Loucy (cell line): Measurements from ENCODE around the gene ZKSCAN8.

Experiments
- H2AFZ ChIP-seq: fragments of 200-600 bp; sonication (generic); 2 replicates; pipeline ENCODE4 v1.6.0; 2016; ENCODE audit warnings: antibody characterized with exemption, mild to moderate bottlenecking, low read length, moderate library complexity
- H3F3A ChIP-seq: fragments of 200-600 bp; 2 replicates; pipeline ENCODE4 v1.6.0; 2016; ENCODE audit warnings: antibody characterized with exemption, low read depth, mild to moderate bottlenecking
- H3K27me3 ChIP-seq: fragments of 200-600 bp; sonication (generic); 2 replicates; pipeline ENCODE4 v1.6.1; 2014; ENCODE audit warnings: low read length, mild to moderate bottlenecking; ENCODE audit not compliant: insufficient read depth, poor library complexity, severe bottlenecking
- H3K36me3 ChIP-seq: fragments of 200-600 bp; sonication (generic); 2 replicates; pipeline ENCODE4 v1.6.1; 2016; ENCODE audit warnings: low read length; ENCODE audit not compliant: insufficient read depth
- H3K4me1 ChIP-seq: fragments of 200-600 bp; sonication (generic); 2 replicates; pipeline ENCODE4 v1.5.1; 2014; ENCODE audit warnings: low read length, mild to moderate bottlenecking; ENCODE audit not compliant: insufficient read depth, poor library complexity, severe bottlenecking
- H3K4me2 ChIP-seq: fragments of 200-600 bp; sonication (generic); 2 replicates; pipeline ENCODE4 v1.6.0; 2014; ENCODE audit warnings: antibody characterized with exemption, low read length, low read depth, mild to moderate bottlenecking; ENCODE audit not compliant: poor library complexity, severe bottlenecking
- H3K4me3 ChIP-seq: fragments of 200-600 bp; sonication (generic); 2 replicates; pipeline ENCODE4 v1.5.1; 2014; ENCODE audit warnings: low read length, mild to moderate bottlenecking, mixed read lengths; ENCODE audit not compliant: poor library complexity, severe bottlenecking
- H3K79me2 ChIP-seq: fragments of 200-600 bp; sonication (generic); 2 replicates; pipeline ENCODE4 v1.6.1; 2014; ENCODE audit warnings: low read length; ENCODE audit not compliant: insufficient read depth
- H3K9ac ChIP-seq: fragments of 200-600 bp; sonication (generic); 2 replicates; pipeline ENCODE4 v1.6.0; 2014; ENCODE audit warnings: mild to moderate bottlenecking, low read depth, low read length, moderate library complexity; ENCODE audit not compliant: poor library complexity, severe bottlenecking
- H3K9me2 ChIP-seq: fragments of 200-600 bp; sonication (generic); replicated peaks from 2 replicates; pipeline ENCODE4 v1.6.1; 2016; ENCODE audit warnings: low read depth, low read length, mixed read lengths
- H3K9me3 ChIP-seq: fragments of 200-600 bp; sonication (generic); 2 replicates; pipeline ENCODE4 v1.6.1; 2014; ENCODE audit warnings: mild to moderate bottlenecking, antibody characterized with exemption, low read length, low read depth; ENCODE audit not compliant: insufficient read depth
- H4K20me1 ChIP-seq: fragments of 200-600 bp; sonication (generic); 2 replicates; pipeline ENCODE4 v1.6.0; 2014; ENCODE audit warnings: antibody characterized with exemption, low read length, mild to moderate bottlenecking; ENCODE audit not compliant: insufficient read depth, poor library complexity, severe bottlenecking
- CTCF ChIP-seq: fragments of 200-600 bp; sonication (generic); conservative IDR thresholded peaks from 2 replicates; pipeline ENCODE4 v1.5.1; 2014; ENCODE audit warnings: mild to moderate bottlenecking, antibody characterized with exemption, low read length
- EZH2phosphoT487 ChIP-seq: fragments of 200-600 bp; IDR thresholded peaks from 2 replicates; pipeline ENCODE4 v1.6.1; 2018; ENCODE audit warnings: antibody characterized with exemption, mild to moderate bottlenecking, moderate library complexity, borderline replicate concordance

ZKSCAN8 gene

GRCh38 chr6:28135393-28135792 is 6.3 kb upstream of the ZKSCAN8 start:
- Histone ChIP-seq H3K36me3 (no peaks in the 10 kb centered on the region; the same call in 1 of the 2 replicates), H3K4me2 (peak overlapping the region; percentile 77), H4K20me1 (peaks cover 16% of the 10 kb centered on the region), H2AFZ (no peak overlapping the region), H3K9me2 (no peaks in the 10 kb centered on the region), H3K9ac (peak overlapping the region; percentile 95), H3K4me3 (peak overlapping the region; percentile 96), H3K9me3 (no peaks in the 10 kb centered on the region), H3K4me1 (peaks cover 46% of the 10 kb centered on the region), H3F3A (no peaks in the 10 kb centered on the region), H3K79me2 (peaks cover 77% of the 10 kb centered on the region), H3K27me3 (no peaks in the 10 kb centered on the region)
- TF ChIP-seq EZH2phosphoT487 = no peak

DNA sequence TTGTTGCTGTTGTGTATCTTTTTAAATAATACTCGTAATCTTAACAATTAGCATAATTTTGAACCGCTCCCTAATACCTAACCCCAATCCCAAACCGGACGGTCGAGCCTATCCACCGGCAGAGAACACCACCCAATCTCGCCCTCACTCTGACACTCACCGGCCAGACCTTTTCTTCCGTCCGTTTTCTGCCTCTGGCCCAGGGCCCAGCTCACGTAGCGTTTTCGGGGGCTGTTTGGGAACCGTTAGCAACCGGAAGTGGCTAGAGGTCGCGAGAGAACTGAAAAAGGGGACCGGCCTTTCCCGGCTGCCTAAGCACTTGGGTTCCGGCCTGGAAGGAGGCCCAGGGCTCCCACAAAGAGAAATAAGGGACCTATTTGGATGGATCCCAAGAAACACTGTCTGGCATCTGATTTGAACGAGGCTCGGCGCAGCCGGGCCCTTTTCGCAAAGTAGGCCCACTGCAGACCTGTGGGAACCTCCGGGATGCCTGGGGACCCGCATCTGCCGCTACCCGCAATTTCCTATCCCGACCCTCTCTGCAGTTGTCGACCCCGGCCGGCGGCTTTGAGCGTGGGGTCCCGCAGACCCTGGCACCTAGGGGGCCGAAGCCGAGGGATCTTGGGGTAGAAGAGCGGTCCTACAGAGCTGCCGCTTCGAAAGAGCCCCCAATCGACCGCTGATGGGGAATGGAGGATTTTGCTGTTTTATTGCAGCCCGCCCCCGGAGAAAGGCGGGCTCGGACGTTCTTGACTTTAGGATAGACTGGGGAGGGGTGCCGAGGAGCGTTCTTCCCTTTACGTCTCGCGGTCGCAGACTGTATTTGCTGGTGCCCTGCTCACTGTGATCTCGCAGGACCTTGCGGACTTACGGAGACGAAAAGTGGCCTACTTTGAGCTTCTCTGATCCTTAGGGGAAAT is 4.8 kb upstream of the ZKSCAN8 start:
- H2AFZ ChIP-seq = peak overlapping the region; percentile 98
- TF ChIP-seq CTCF (no peak), EZH2phosphoT487 (no peak)
- H3K4me1 ChIP-seq = peaks cover 47% of the 10 kb centered on the region
- peaks cover 63% of the 10 kb centered on the region for H3K79me2 ChIP-seq
- H3K9ac ChIP-seq = peak overlapping the region; percentile 95
- H3K36me3 ChIP-seq = no peaks in the 10 kb centered on the region
- no peaks in the 10 kb centered on the region for H3F3A ChIP-seq
- peaks cover 15% of the 10 kb centered on the region for H4K20me1 ChIP-seq
- peak overlapping the region; percentile 98 for H3K4me2 ChIP-seq
- H3K9me2 ChIP-seq = no peaks in the 10 kb centered on the region
- H3K4me3 ChIP-seq = peak overlapping the region; percentile 96
- no peaks in the 10 kb centered on the region for H3K9me3 ChIP-seq
- no peaks in the 10 kb centered on the region for H3K27me3 ChIP-seq

DNA sequence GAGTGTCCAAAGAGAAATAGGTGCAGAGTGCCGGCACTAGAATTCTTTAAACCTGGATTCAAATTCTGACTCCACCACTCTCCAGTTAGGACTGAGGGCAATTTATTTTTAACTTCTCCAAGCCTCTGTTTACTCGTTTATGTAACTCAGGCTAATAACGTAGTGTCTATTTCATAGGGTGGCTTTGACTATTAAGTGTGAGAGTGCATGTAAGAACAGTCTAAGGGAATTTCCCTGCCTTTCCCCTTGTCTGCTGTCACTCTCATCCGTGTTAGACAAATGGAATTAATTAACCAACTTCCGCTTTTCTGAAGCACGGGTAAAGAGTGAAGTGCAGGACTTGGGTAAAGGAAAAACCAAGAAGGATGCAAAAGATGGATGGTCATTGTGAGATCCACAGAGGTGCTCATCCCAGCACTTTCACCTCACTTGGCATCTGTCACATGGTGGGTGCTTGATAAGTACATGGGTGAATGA is 4.1 kb upstream of the ZKSCAN8 start:
- no peaks in the 10 kb centered on the region for H3K9me3 ChIP-seq
- H3K36me3 ChIP-seq = no peaks in the 10 kb centered on the region
- peaks cover 63% of the 10 kb centered on the region for H3K79me2 ChIP-seq
- H3K4me1 ChIP-seq = peaks cover 45% of the 10 kb centered on the region
- no peaks in the 10 kb centered on the region for H3F3A ChIP-seq
- no peaks in the 10 kb centered on the region for H3K27me3 ChIP-seq
- H3K4me2 ChIP-seq = peak overlapping the region; percentile 98
- peaks cover 19% of the 10 kb centered on the region for H4K20me1 ChIP-seq
- H3K9ac ChIP-seq = peak overlapping the region; percentile 95
- H3K9me2 ChIP-seq = no peaks in the 10 kb centered on the region
- peak overlapping the region; percentile 98 for H2AFZ ChIP-seq
- no peak for TF ChIP-seq CTCF
- no peak for TF ChIP-seq EZH2phosphoT487
- peak overlapping the region; percentile 96 for H3K4me3 ChIP-seq
